Measurements from ENCODE around the gene SLC22A15. TPM values are rescaled to one million over a fixed set of nuclear protein-coding genes. Genes with fewer than 3 reads are reported as not detected.
"Not testable (repeated sequence)": the region's sequence is repeated elsewhere in the genome, so short reads cannot be mapped to it uniquely, and the experiment has no call there.

Gene SLC22A15
- total and polyA plus RNA-seq, 4 donors = 2.9 to 6.8 (median 5.5) TPM

- intact Hi-C loops (cut with DNase I) = no loop called here
Observed at GRCh38 chr1:115989699-115990098, 13.4 kb downstream of the SLC22A15 start.

GRCh38 chr1:115991909-115992308 is 15.6 kb downstream of the SLC22A15 start:
- Histone ChIP-seq H3K36me3 (ENCODE audit: control insufficient read depth in 1 of 2, insufficient read depth in 2 of 2, low read length in 1 of 2) (peaks cover 1 to 4% of the 10 kb centered on the region in 2 donors), H3K4me1 (ENCODE audit: control insufficient read depth in 1 of 2, insufficient read depth in 2 of 2, low read length in 2 of 2) (no peaks in the 10 kb centered on the region), H3K27me3 (ENCODE audit: control insufficient read depth in 1 of 2, insufficient read depth in 2 of 2, low read length in 1 of 2) (no peaks in the 10 kb centered on the region), H3K4me3 (ENCODE audit: low read length in 2 of 2) (no peak overlapping the region), H3K27ac (ENCODE audit: low read depth in 1 of 2, low read length in 2 of 2) (no peak overlapping the region), H3K9me3 (ENCODE audit: control insufficient read depth, low read length) (no peaks in the 10 kb centered on the region)
- intact Hi-C loops (cut with DNase I) = no loop called here
- no peak for DNase-seq
- no peak for ATAC-seq (ENCODE audit: low FRiP score)
- 88 to 90% methylated on average over 8 of the region's 8 CpGs for WGBS, 2 donors

More at GRCh38 chr1:115989699-115990098, 13.4 kb downstream of the SLC22A15 start:
- Histone ChIP-seq H3K27me3 (ENCODE audit: control insufficient read depth in 1 of 2, insufficient read depth in 2 of 2, low read length in 1 of 2) (no peaks in the 10 kb centered on the region), H3K9me3 (ENCODE audit: control insufficient read depth, low read length) (no peaks in the 10 kb centered on the region), H3K27ac (ENCODE audit: low read depth in 1 of 2, low read length in 2 of 2) (no peak overlapping the region), H3K4me1 (ENCODE audit: control insufficient read depth in 1 of 2, insufficient read depth in 2 of 2, low read length in 2 of 2) (no peaks in the 10 kb centered on the region), H3K4me3 (ENCODE audit: low read length in 2 of 2) (no peak overlapping the region), H3K36me3 (ENCODE audit: control insufficient read depth in 1 of 2, insufficient read depth in 2 of 2, low read length in 1 of 2) (peaks cover 0 to 4% of the 10 kb centered on the region in 2 donors)
- WGBS, 2 donors = 94 to 96% methylated on average over 3 of the region's 3 CpGs
- DNase-seq (no peak), ATAC-seq (ENCODE audit: low FRiP score) (no peak)

- H3K36me3 ChIP-seq (ENCODE audit: control insufficient read depth in 1 of 2, insufficient read depth in 2 of 2, low read length in 1 of 2); DNase-seq; H3K4me1 ChIP-seq (ENCODE audit: control insufficient read depth in 1 of 2, insufficient read depth in 2 of 2, low read length in 2 of 2); intact Hi-C loops (cut with DNase I); H3K27ac ChIP-seq (ENCODE audit: low read depth in 1 of 2, low read length in 2 of 2); H3K27me3 ChIP-seq (ENCODE audit: control insufficient read depth in 1 of 2, insufficient read depth in 2 of 2, low read length in 1 of 2); ATAC-seq (ENCODE audit: low FRiP score); H3K4me3 ChIP-seq (ENCODE audit: low read length in 2 of 2); H3K9me3 ChIP-seq (ENCODE audit: control insufficient read depth, low read length): not testable (repeated sequence)
- WGBS, 2 donors = 97 to 100% methylated on average over 1 of the region's 1 CpG
Observed at GRCh38 chr1:115997921-115998320, 21.6 kb downstream of the SLC22A15 start.

GRCh38 chr1:116001739-116002487 is 25.6 kb downstream of the SLC22A15 start:
- peak overlapping the region in 1 of 2 donors; percentile 5 for H3K27ac ChIP-seq (ENCODE audit: low read depth in 1 of 2, low read length in 2 of 2)
- intact Hi-C loops (cut with DNase I) = no loop called here
- DNase-seq (no peak), ATAC-seq (ENCODE audit: low FRiP score) (peak; percentile 46)
- WGBS, 2 donors = 34 to 44% methylated on average over 3 of the region's 3 CpGs
- peaks cover 1 to 2% of the 10 kb centered on the region in 2 donors for H3K36me3 ChIP-seq (ENCODE audit: control insufficient read depth in 1 of 2, insufficient read depth in 2 of 2, low read length in 1 of 2)
- H3K27me3 ChIP-seq (ENCODE audit: control insufficient read depth in 1 of 2, insufficient read depth in 2 of 2, low read length in 1 of 2) = no peaks in the 10 kb centered on the region
- peaks cover 1% of the 10 kb centered on the region for H3K9me3 ChIP-seq (ENCODE audit: control insufficient read depth, low read length)
- no peak overlapping the region for H3K4me3 ChIP-seq (ENCODE audit: low read length in 2 of 2)
- H3K4me1 ChIP-seq (ENCODE audit: control insufficient read depth in 1 of 2, insufficient read depth in 2 of 2, low read length in 2 of 2) = peaks cover 0 to 7% of the 10 kb centered on the region in 2 donors

- WGBS, 2 donors = 75 to 85% methylated on average over 1 of the region's 1 CpG
- H3K27ac ChIP-seq (ENCODE audit: low read depth in 1 of 2, low read length in 2 of 2) = peak overlapping the region in 1 of 2 donors; percentile 5
- no peak for DNase-seq
Observed at GRCh38 chr1:116002781-116003420, 26.6 kb downstream of the SLC22A15 start.

GRCh38 chr1:116003823-116004222 is 27.5 kb downstream of the SLC22A15 start:
- H3K4me1 ChIP-seq (ENCODE audit: control insufficient read depth in 1 of 2, insufficient read depth in 2 of 2, low read length in 2 of 2) = peaks cover 0 to 7% of the 10 kb centered on the region in 2 donors
- WGBS, 2 donors = 91% methylated on average over 1 of the region's 1 CpG
- intact Hi-C loops (cut with DNase I) = no loop called here
- peaks cover 1% of the 10 kb centered on the region for H3K9me3 ChIP-seq (ENCODE audit: control insufficient read depth, low read length)
- no peak overlapping the region for H3K27ac ChIP-seq (ENCODE audit: low read depth in 1 of 2, low read length in 2 of 2)
- no peak overlapping the region for H3K4me3 ChIP-seq (ENCODE audit: low read length in 2 of 2)
- peaks cover 0 to 3% of the 10 kb centered on the region in 2 donors for H3K36me3 ChIP-seq (ENCODE audit: control insufficient read depth in 1 of 2, insufficient read depth in 2 of 2, low read length in 1 of 2)
- ATAC-seq (ENCODE audit: low FRiP score) (no peak), DNase-seq (no peak)
- H3K27me3 ChIP-seq (ENCODE audit: control insufficient read depth in 1 of 2, insufficient read depth in 2 of 2, low read length in 1 of 2) = no peaks in the 10 kb centered on the region

More at GRCh38 chr1:116002781-116003420, 26.6 kb downstream of the SLC22A15 start:
- Histone ChIP-seq H3K4me1 (ENCODE audit: control insufficient read depth in 1 of 2, insufficient read depth in 2 of 2, low read length in 2 of 2) (peaks cover 0 to 7% of the 10 kb centered on the region in 2 donors), H3K9me3 (ENCODE audit: control insufficient read depth, low read length) (peaks cover 1% of the 10 kb centered on the region), H3K4me3 (ENCODE audit: low read length in 2 of 2) (no peak overlapping the region), H3K27me3 (ENCODE audit: control insufficient read depth in 1 of 2, insufficient read depth in 2 of 2, low read length in 1 of 2) (no peaks in the 10 kb centered on the region), H3K36me3 (ENCODE audit: control insufficient read depth in 1 of 2, insufficient read depth in 2 of 2, low read length in 1 of 2) (peaks cover 0 to 3% of the 10 kb centered on the region in 2 donors)
- no peak for ATAC-seq (ENCODE audit: low FRiP score)
- intact Hi-C loops (cut with DNase I) = no loop called here

GRCh38 chr1:116006486-116006964 is 30.2 kb downstream of the SLC22A15 start:
- Histone ChIP-seq H3K27me3 (ENCODE audit: control insufficient read depth in 1 of 2, insufficient read depth in 2 of 2, low read length in 1 of 2) (no peaks in the 10 kb centered on the region), H3K9me3 (ENCODE audit: control insufficient read depth, low read length) (no peaks in the 10 kb centered on the region), H3K36me3 (ENCODE audit: control insufficient read depth in 1 of 2, insufficient read depth in 2 of 2, low read length in 1 of 2) (peaks cover 0 to 4% of the 10 kb centered on the region in 2 donors), H3K4me3 (ENCODE audit: low read length in 2 of 2) (no peak overlapping the region), H3K4me1 (ENCODE audit: control insufficient read depth in 1 of 2, insufficient read depth in 2 of 2, low read length in 2 of 2) (peaks cover 0 to 7% of the 10 kb centered on the region in 2 donors), H3K27ac (ENCODE audit: low read depth in 1 of 2, low read length in 2 of 2) (no peak overlapping the region)
- ATAC-seq (ENCODE audit: low FRiP score) (no peak), DNase-seq (no peak)
- 90 to 91% methylated on average over 3 of the region's 3 CpGs for WGBS, 2 donors
- intact Hi-C loops (cut with DNase I) = no loop called here

- DNase-seq (no peak), ATAC-seq (ENCODE audit: low FRiP score) (no peak)
- Histone ChIP-seq H3K36me3 (ENCODE audit: control insufficient read depth in 1 of 2, insufficient read depth in 2 of 2, low read length in 1 of 2) (peaks cover 0 to 4% of the 10 kb centered on the region in 2 donors), H3K9me3 (ENCODE audit: control insufficient read depth, low read length) (no peaks in the 10 kb centered on the region), H3K4me1 (ENCODE audit: control insufficient read depth in 1 of 2, insufficient read depth in 2 of 2, low read length in 2 of 2) (no peaks in the 10 kb centered on the region), H3K27ac (ENCODE audit: low read depth in 1 of 2, low read length in 2 of 2) (no peak overlapping the region), H3K27me3 (ENCODE audit: control insufficient read depth in 1 of 2, insufficient read depth in 2 of 2, low read length in 1 of 2) (no peaks in the 10 kb centered on the region), H3K4me3 (ENCODE audit: low read length in 2 of 2) (no peak overlapping the region)
- WGBS, 2 donors = 87 to 91% methylated on average over 6 of the region's 6 CpGs
- intact Hi-C loops (cut with DNase I) = no loop called here
Observed at GRCh38 chr1:116008656-116009390, 32.5 kb downstream of the SLC22A15 start.
